A673 (cell line): ENCODE measurements around the gene IRF6.

Source experiments
- CTCF ChIP-seq: fragments of 300-800, 200-600 bp; sonication (generic); conservative IDR thresholded peaks from 2 replicates; pipeline ENCODE4 v1.5.1; 2017; ENCODE audit warnings: low read depth, mild to moderate bottlenecking, antibody characterized with exemption, low read length, moderate library complexity, mixed read lengths
- EZH2 ChIP-seq: fragments of 200-600 bp; sonication (generic); IDR thresholded peaks from 2 replicates; pipeline ENCODE4 v1.6.1; 2017; ENCODE audit warnings: borderline replicate concordance, low read depth, mild to moderate bottlenecking, mixed read lengths, antibody characterized with exemption, low read length; ENCODE audit not compliant: poor library complexity, severe bottlenecking

GRCh38 chr1:209742409-209743144 lies 63.4 kb downstream of the IRF6 start:
- TF ChIP-seq CTCF (no peak), EZH2 (no peak)
